ENCODE data around the gene SERPINB2. TPM values are rescaled to one million over a fixed set of nuclear protein-coding genes. Genes with fewer than 3 reads are reported as not detected.

Gene SERPINB2
- total and polyA plus RNA-seq, 2 of the 13 experiments (the other 11 are each of a cell fraction or from before 2014, with no cell fraction given), result 0.07 to 0.11 TPM

GRCh38 chr18:63905361-63905760, 17.9 kb downstream of the SERPINB2 start:
- Histone ChIP-seq H3K27ac (ENCODE audit: extremely low read length, insufficient read depth, low read length) (no peak overlapping the region), H3K4me2 (ENCODE audit: low read depth, low read length) (no peak overlapping the region), H3K36me3 (replicated peaks in 1 of 2; ENCODE audit: control insufficient read depth in 1 of 2, insufficient read depth in 2 of 2, low read length in 2 of 2) (no peaks in the 10 kb centered on the region), H2AFZ (ENCODE audit: low read length) (no peak overlapping the region), H3K9me3 (ENCODE audit: low read length) (no peaks in the 10 kb centered on the region), H3K4me1 (ENCODE audit: insufficient read depth, low read length) (no peaks in the 10 kb centered on the region), H3K4me3 (replicated peaks in 1 of 3; ENCODE audit: insufficient read depth in 1 of 3, low read depth in 2 of 3, low read length in 3 of 3) (no peak overlapping the region), H3K79me2 (ENCODE audit: insufficient read depth, low read length) (no peaks in the 10 kb centered on the region), H3K27me3 (ENCODE audit: control insufficient read depth in 1 of 2, insufficient read depth in 2 of 2, low read length in 2 of 2) (no peaks in the 10 kb centered on the region), H4K20me1 (ENCODE audit: insufficient read depth, low read length) (no peaks in the 10 kb centered on the region), H3K9ac (ENCODE audit: insufficient read depth, low read depth, low read length) (no peak overlapping the region)
- WGBS (ENCODE audit: low lambda C conversion rate), result 62% methylated on average over 2 of the region's 2 CpGs
- CTCF ChIA-PET (ENCODE audit: low intra/inter-chr PET ratio, low total read pairs), result no interaction called here
- in situ Hi-C loops (cut with HindIII; ENCODE audit: extremely low pct_ligation_motif_present, low pct_unique_long_range_greater_than_20kb) (no loop called here), intact Hi-C loops (cut with micrococcal nuclease; ENCODE audit: unreplicated experiment) (no loop called here)
- POLR2A ChIA-PET, result no interaction called here
- no peak for DNase-seq (ENCODE audit: low spot score)
- no TSS peak for BruUV-seq (replicated peaks)
- no peak for TF ChIP-seq KLF9 (CRISPR knock-in tag; IDR thresholded peaks at IDR 0.05; ENCODE audit: low read depth)
- ATAC-seq, result no peak
- FAIRE-seq, result no peak

- H3K27me3 ChIP-seq (ENCODE audit: control insufficient read depth in 1 of 2, insufficient read depth in 2 of 2, low read length in 2 of 2), result no peaks in the 10 kb centered on the region
- no peaks in the 10 kb centered on the region for H4K20me1 ChIP-seq (ENCODE audit: insufficient read depth, low read length)
- 7% methylated on average over 1 of the region's 1 CpG for WGBS (ENCODE audit: low lambda C conversion rate)
- ChIA-PET POLR2A (no interaction called here), CTCF (ENCODE audit: low intra/inter-chr PET ratio, low total read pairs) (no interaction called here)
- BruUV-seq (replicated peaks), result no TSS peak
- no peak for DNase-seq (ENCODE audit: low spot score)
- no peak overlapping the region for H3K9ac ChIP-seq (ENCODE audit: insufficient read depth, low read depth, low read length)
- H3K27ac ChIP-seq (ENCODE audit: extremely low read length, insufficient read depth, low read length), result no peak overlapping the region
- no peaks in the 10 kb centered on the region for H3K4me1 ChIP-seq (ENCODE audit: insufficient read depth, low read length)
- intact Hi-C loops (cut with micrococcal nuclease; ENCODE audit: unreplicated experiment), result no loop called here
- no peak overlapping the region for H3K4me2 ChIP-seq (ENCODE audit: low read depth, low read length)
- no peak for FAIRE-seq
- H3K4me3 ChIP-seq (replicated peaks in 1 of 3; ENCODE audit: insufficient read depth in 1 of 3, low read depth in 2 of 3, low read length in 3 of 3), result no peak overlapping the region
- no peaks in the 10 kb centered on the region for H3K36me3 ChIP-seq (replicated peaks in 1 of 2; ENCODE audit: control insufficient read depth in 1 of 2, insufficient read depth in 2 of 2, low read length in 2 of 2)
- in situ Hi-C loops (cut with HindIII; ENCODE audit: extremely low pct_ligation_motif_present, low pct_unique_long_range_greater_than_20kb), result no loop called here
- no peaks in the 10 kb centered on the region for H3K79me2 ChIP-seq (ENCODE audit: insufficient read depth, low read length)
- no peak for ATAC-seq
- no peak overlapping the region for H2AFZ ChIP-seq (ENCODE audit: low read length)
- H3K9me3 ChIP-seq (ENCODE audit: low read length), result no peaks in the 10 kb centered on the region
- TF ChIP-seq KLF16 (CRISPR knock-in tag; IDR thresholded peaks at IDR 0.05) (no peak), SRSF1 (optimal IDR thresholded peaks at IDR 0.05; ENCODE audit: low read depth, low read length) (no peak), ZNF550 (CRISPR knock-in tag; IDR thresholded peaks at IDR 0.05; ENCODE audit: borderline replicate concordance) (no peak), PHF21A (CRISPR knock-in tag; IDR thresholded peaks at IDR 0.05) (no peak), BRCA1 (CRISPR knock-in tag; IDR thresholded peaks at IDR 0.05) (no peak), ZNF646 (CRISPR knock-in tag; IDR thresholded peaks at IDR 0.05) (no peak), HMGA1 (CRISPR knock-in tag; conservative IDR thresholded peaks at IDR 0.05) (no peak), PCBP1 (IDR thresholded peaks at IDR 0.05; ENCODE audit: borderline replicate concordance, low read depth, low read length) (no peak), SOX13 (IDR thresholded peaks at IDR 0.05) (no peak), SOX13 (CRISPR knock-in tag; conservative IDR thresholded peaks at IDR 0.05 in 1 of 2, IDR thresholded peaks at IDR 0.05 in 1 of 2) (no peak), ETV6 (CRISPR knock-in tag; conservative IDR thresholded peaks at IDR 0.05) (no peak), ZSCAN22 (CRISPR knock-in tag; IDR thresholded peaks at IDR 0.05) (no peak), MZF1 (CRISPR knock-in tag; IDR thresholded peaks at IDR 0.05; ENCODE audit: borderline replicate concordance) (no peak)
These were observed 18.6 kb downstream of the SERPINB2 start for GRCh38 chr18:63906056-63906455.
